Muscle layer of duodenum (tissue), 2 donors: Measurements from ENCODE around the gene RC3H2.
"Not testable (repeated sequence)": the region's sequence is repeated elsewhere in the genome, so short reads cannot be mapped to it uniquely, and the experiment has no call there.

Experiments used
- H3K27ac ChIP-seq: one replicate; pipeline ENCODE4 v1.7.0; 2013; ENCODE audit warnings: mild to moderate bottlenecking, low read length
- H3K27me3 ChIP-seq: one replicate; pipeline ENCODE4 v1.7.0; 2013; ENCODE audit warnings: low read depth, mild to moderate bottlenecking, control low read depth, low read length
- H3K36me3 ChIP-seq, 2 donors: one replicate each; pipeline ENCODE4 v1.7.0; 2013; ENCODE audit warnings: low read length in 2 of 2, control low read depth in 1 of 2, mild to moderate bottlenecking in 1 of 2; ENCODE audit not compliant: insufficient read depth in 2 of 2, control insufficient read depth in 1 of 2
- H3K4me1 ChIP-seq, 2 donors: one replicate each; pipeline ENCODE4 v1.7.0; 2013; ENCODE audit warnings: low read length in 2 of 2, mild to moderate bottlenecking in 2 of 2, control low read depth in 1 of 2, moderate library complexity in 1 of 2; ENCODE audit not compliant: insufficient read depth in 2 of 2, control insufficient read depth in 1 of 2
- H3K4me3 ChIP-seq, 2 donors: one replicate each; pipeline ENCODE4 v1.7.0; 2013; ENCODE audit warnings: low read length in 2 of 2, low read depth in 1 of 2, mild to moderate bottlenecking in 1 of 2
- H3K9me3 ChIP-seq, 2 donors: one replicate each; pipeline ENCODE4 v1.7.0; 2013; ENCODE audit warnings: low read length in 2 of 2, control low read depth in 1 of 2, mild to moderate bottlenecking in 1 of 2; ENCODE audit not compliant: control insufficient read depth in 1 of 2
- donor health status: healthy.

RC3H2 gene

DNA sequence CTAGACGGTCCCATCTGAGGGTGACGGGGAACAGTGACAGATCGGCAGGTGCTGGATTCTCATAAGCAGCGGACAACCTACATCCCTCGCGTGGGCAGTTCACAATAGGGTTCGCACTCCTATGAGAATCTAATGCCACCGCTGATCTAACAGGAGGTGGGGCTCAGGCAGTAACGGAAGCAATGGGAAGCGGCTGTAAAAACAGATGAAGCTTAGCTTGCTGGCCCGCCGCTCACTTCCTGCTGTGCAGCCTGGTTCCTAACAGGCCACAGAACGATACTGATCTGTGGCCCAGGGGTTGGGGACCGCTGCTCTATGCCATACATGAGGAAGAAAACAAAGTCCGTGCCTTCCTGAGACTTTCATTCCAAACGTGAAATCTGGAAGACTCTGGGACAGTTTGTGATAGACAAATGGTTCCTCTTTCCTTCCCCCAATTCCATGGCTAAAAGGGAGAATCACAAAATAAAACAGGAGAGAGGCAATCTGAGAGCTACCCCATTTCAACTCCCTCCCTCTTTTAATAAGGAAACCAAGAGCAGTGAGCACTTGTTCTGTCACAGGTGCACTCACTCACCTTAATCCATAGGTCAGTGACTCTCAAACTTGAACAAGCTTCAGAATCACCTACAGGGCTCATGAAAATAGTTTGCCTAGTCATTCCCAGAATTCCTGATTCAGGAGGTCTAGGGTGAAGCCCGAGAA lies 88.8 kb downstream of the RC3H2 start:
- no peak overlapping the region for H3K27ac ChIP-seq
- no peaks in the 10 kb centered on the region for H3K9me3 ChIP-seq
- no peaks in the 10 kb centered on the region for H3K27me3 ChIP-seq
- peaks cover 14 to 18% of the 10 kb centered on the region in 2 donors for H3K36me3 ChIP-seq
- H3K4me1 ChIP-seq, result peaks cover 4 to 5% of the 10 kb centered on the region in 2 donors
- no peak overlapping the region for H3K4me3 ChIP-seq

GRCh38 chr9:122815544-122815943 lies 89.6 kb downstream of the RC3H2 start:
- no peak overlapping the region for H3K27ac ChIP-seq
- H3K36me3 ChIP-seq, result peaks cover 14 to 18% of the 10 kb centered on the region in 2 donors
- peaks cover 0 to 4% of the 10 kb centered on the region in 2 donors for H3K4me1 ChIP-seq
- H3K9me3 ChIP-seq, result no peaks in the 10 kb centered on the region
- no peak overlapping the region for H3K4me3 ChIP-seq
- H3K27me3 ChIP-seq, result no peaks in the 10 kb centered on the region

DNA sequence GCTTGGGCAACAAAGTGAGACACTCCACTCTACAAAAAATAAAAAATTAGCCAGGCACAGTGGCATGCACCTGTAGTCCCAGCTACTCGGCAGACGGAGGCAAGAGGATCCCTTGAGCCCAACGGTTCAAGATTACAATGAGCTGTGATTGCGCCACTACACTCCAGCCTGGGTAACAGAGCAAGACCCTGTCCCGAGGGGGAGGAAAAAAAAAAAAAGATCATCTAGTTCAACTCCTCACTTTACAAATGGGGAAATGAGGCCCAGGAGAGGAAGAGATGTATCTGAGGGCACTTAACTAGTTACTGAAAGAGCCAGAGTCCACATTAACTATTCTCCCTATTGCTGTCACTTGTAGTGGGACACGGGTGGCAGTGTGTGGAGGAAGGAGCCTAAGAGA lies 90.6 kb downstream of the RC3H2 start:
- H3K4me3 ChIP-seq, result no peak overlapping the region
- no peak overlapping the region for H3K27ac ChIP-seq
- H3K27me3 ChIP-seq, result no peaks in the 10 kb centered on the region
- peaks cover 0 to 4% of the 10 kb centered on the region in 2 donors for H3K4me1 ChIP-seq
- H3K9me3 ChIP-seq, result no peaks in the 10 kb centered on the region
- H3K36me3 ChIP-seq, result peaks cover 4 to 13% of the 10 kb centered on the region in 2 donors

GRCh38 chr9:122812736-122813135 lies 92.4 kb downstream of the RC3H2 start:
- Histone ChIP-seq H3K27me3 (no peaks in the 10 kb centered on the region), H3K9me3 (no peaks in the 10 kb centered on the region), H3K4me1 (no peaks in the 10 kb centered on the region), H3K4me3 (no peak overlapping the region), H3K27ac (no peak overlapping the region), H3K36me3 (peaks cover 3 to 10% of the 10 kb centered on the region in 2 donors)

- Histone ChIP-seq H3K4me1 (no peaks in the 10 kb centered on the region), H3K27me3 (no peaks in the 10 kb centered on the region), H3K9me3 (no peaks in the 10 kb centered on the region), H3K27ac (no peak overlapping the region), H3K4me3 (no peak overlapping the region), H3K36me3 (no peaks in the 10 kb centered on the region)
These were observed 94.7 kb downstream of the RC3H2 start for GRCh38 chr9:122810306-122810946.

GRCh38 chr9:122809261-122809660 lies 95.9 kb downstream of the RC3H2 start:
- H3K9me3 ChIP-seq, H3K27me3 ChIP-seq, H3K27ac ChIP-seq, H3K4me1 ChIP-seq, H3K36me3 ChIP-seq, H3K4me3 ChIP-seq: not testable (repeated sequence)

DNA sequence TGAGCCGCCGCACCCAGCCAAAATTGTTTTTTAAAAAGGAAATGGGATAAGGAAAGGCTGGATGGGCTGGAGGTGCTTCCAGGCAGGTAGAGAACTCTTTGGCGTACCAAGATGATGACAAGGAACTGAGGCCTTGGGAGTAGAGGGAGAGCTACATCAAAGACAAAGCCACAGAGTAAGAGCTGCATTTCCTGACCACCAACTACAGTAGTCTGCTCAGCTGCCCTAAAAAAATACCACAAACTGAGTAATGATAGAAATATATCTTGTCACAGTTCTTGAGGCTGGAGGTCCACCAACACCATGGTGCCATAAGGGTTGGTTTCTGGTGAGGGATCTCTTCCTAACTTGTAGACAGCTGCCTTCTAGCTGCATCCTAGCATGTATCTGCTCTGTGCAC lies 97.0 kb downstream of the RC3H2 start:
- H3K4me3 ChIP-seq, result no peak overlapping the region
- H3K27me3 ChIP-seq, result no peaks in the 10 kb centered on the region
- no peaks in the 10 kb centered on the region for H3K36me3 ChIP-seq
- H3K9me3 ChIP-seq, result no peaks in the 10 kb centered on the region
- H3K27ac ChIP-seq, result no peak overlapping the region
- H3K4me1 ChIP-seq, result no peaks in the 10 kb centered on the region

GRCh38 chr9:122807271-122807900 lies 97.8 kb downstream of the RC3H2 start:
- no peaks in the 10 kb centered on the region for H3K27me3 ChIP-seq
- no peak overlapping the region for H3K4me3 ChIP-seq
- no peaks in the 10 kb centered on the region for H3K4me1 ChIP-seq
- no peaks in the 10 kb centered on the region for H3K36me3 ChIP-seq
- no peak overlapping the region for H3K27ac ChIP-seq
- H3K9me3 ChIP-seq, result no peaks in the 10 kb centered on the region

DNA sequence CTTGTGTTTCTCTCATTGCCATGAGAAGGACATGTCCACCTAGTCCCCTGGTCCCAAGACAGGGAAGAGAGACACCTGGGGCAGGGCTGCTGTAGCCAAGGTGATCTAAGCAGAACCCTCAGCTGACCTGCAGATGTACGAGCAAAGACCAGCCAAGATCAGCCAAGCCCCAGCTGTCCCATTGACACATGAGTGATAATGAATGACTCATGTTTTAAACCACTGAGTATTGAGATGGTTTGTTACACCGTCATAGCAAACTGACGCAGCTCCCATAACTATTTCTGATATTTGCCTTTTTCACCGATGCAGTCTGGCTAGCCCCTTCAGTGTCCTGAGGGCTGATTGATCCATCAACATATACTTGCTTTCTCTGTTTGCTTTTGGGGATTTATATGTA lies 98.5 kb downstream of the RC3H2 start:
- H3K27ac ChIP-seq, result no peak overlapping the region
- no peaks in the 10 kb centered on the region for H3K4me1 ChIP-seq
- no peak overlapping the region for H3K4me3 ChIP-seq

GRCh38 chr9:122800066-122801060 lies 104.8 kb downstream of the RC3H2 start, which contains the start of gene OR1K1:
OR1K1 (plus strand) TSS chr9:122800123; CDS start chr9:122800123, 0 bp downstream.
- Histone ChIP-seq H3K4me1 (no peaks in the 10 kb centered on the region), H3K27me3 (no peaks in the 10 kb centered on the region), H3K9me3 (no peaks in the 10 kb centered on the region), H3K27ac (no peak within 1 kb of the TSS), H3K36me3 (no peaks in the 10 kb centered on the region), H3K4me3 (no peak within 1 kb of the TSS)

More for the DNA sequence above, 98.5 kb downstream of the RC3H2 start:
- H3K27me3 ChIP-seq, result no peaks in the 10 kb centered on the region
- no peaks in the 10 kb centered on the region for H3K36me3 ChIP-seq
- H3K9me3 ChIP-seq, result no peaks in the 10 kb centered on the region
